A549 (cell line): ENCODE measurements around the gene CA11.

ENCODE experiments used
- CTCF ChIP-seq: fragments of >200 bp; sonication (Bioruptor Twin); formaldehyde crosslinking; IDR thresholded peaks from 3 replicates; pipeline ENCODE4 v1.5.1; 2016
- EP300 ChIP-seq, 2 experiments: fragments of >200 bp; sonication (Bioruptor Twin); formaldehyde crosslinking; IDR thresholded peaks; 2 replicates in 1 of 2; 3 replicates in 1 of 2; pipeline ENCODE4 v1.6.1; 2016 to 2017

- no peak for TF ChIP-seq CTCF
- TF ChIP-seq EP300 (IDR thresholded peaks at IDR 0.05): no peak
These were observed 27.6 kb upstream of the CA11 start for GRCh38 chr19:48673436-48674100.
